Hematopoietic multipotent progenitor cell treated with erythropoietin and hydrocortisone succinate and interleukin-3 and kit ligand, for 4 days (in vitro differentiated cells): ENCODE results near the gene CD38.

Experiments used
- DNase-seq: peaks from one replicate; pipeline ENCODE4 v3.0.0-alpha.2; 2015

The CD38 gene

GRCh38 chr4:15870079-15870478 is 92.0 kb downstream of the CD38 start:
- no peak for DNase-seq

DNA sequence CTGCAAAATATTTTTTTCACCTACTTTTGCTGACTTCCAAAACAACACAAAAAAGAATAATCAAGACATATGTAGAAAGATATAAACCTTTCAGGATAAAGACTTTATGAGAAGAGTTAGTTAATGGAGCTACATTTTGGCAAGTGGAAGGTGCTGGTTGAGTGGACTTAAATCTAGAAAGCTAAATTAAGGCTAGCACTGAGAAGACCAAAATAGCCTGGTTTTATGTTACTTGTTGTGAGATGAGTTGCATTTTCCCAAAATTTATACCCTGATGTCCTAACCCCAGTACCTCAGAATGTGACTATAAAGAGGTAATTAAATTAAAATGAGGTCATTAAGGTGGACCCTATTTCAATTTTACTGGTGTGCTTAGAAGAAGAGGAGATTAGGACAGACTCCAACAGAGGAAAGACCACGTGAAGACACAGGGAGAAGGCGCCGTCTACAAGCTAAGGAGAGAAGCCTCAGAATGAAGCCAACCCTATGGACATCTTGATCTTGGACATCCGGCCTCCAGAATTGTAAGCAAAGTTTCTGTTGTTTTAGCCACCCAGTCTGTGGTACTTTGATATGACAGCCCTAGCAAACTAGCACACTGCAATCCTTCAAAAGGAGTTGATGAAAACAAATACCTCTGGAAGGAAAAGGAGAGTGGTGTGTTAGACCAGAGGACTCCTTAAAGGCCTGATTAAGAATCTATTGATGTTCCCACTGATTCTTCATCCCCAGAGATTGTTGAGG is 93.0 kb downstream of the CD38 start:
- DNase-seq = no peak

DNA sequence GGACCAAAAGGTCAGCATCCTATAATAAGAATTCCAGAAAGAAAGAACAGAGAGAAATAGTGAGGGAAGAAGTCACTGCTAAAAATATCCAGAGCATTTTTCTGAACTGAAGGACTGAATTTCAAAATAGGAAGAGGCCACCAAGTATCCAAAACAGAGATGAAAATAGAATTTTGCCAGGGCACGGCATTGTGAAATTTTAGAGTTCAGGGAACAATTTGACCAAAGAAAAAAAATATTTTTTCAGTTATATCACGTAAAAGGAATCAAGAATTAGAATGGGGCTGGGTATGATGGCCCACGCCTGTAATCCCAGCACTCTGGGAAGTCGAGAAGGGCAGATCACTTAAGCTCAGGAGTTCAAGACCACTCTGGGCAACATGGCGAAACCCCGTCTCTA is 95.0 kb downstream of the CD38 start:
- DNase-seq = no peak

GRCh38 chr4:15874671-15875070 is 96.5 kb downstream of the CD38 start:
- DNase-seq = no peak

DNA sequence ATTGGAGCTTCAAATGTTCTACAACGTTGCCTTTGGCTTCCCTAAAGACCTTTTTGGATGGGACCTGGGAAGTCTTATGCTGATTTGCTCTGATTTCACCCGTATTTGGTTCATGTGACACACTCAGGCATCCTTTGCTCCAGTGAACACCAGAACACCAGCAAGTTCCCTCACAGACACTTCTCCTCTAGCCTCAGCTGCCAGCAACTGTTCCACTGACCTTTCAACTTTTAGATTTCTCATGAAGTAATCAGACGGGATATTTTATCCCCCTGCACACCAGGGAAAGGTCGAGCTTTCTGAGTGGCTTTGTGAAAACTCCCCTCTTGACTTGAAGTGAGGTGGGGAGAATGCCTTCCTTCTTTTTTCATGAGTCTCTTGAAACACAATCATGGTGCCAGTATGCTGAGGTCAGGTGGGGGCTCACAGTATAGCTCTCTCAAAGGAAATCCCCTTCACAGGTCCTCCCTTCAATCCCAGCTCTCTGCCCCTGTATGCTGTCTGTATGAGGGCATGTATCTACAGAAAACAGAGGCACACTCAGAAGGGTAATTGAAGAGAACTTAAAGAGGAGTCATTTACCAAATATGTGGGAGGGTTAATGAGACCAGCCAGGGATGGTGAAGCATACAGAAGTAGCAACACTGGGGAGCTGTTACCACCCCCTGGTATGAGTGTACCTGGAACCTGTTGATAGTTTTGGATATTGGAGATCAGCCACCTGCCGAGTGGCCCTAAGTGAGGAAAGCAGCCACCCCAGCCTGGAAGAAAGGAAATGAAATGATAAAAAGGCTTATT is 97.7 kb downstream of the CD38 start:
- no peak for DNase-seq

GRCh38 chr4:15878011-15878410 is 99.9 kb downstream of the CD38 start:
- DNase-seq = peak; percentile 25

DNA sequence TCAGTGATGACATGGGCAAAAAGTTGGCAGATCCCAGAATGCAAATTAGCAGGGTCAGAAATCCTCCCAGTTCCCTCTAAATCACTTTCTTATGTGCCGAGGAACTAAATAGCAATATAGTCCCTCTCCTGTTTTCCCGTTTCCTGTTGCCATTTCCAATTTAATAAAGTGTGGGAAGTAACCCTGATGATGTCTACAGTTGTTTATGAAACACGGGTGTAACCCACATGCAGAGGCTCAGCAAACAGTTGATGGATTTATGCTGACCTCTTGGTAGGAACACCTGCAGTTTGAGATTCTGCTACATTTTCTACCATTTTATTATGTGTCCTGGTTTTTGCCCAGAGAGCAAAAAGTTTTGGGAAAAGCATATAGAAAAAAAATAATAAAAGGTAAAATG is 103.7 kb downstream of the CD38 start:
- DNase-seq = no peak

- DNase-seq = peak; percentile 87
Observed at GRCh38 chr4:15882675-15883086, 104.6 kb downstream of the CD38 start.

- no peak for DNase-seq
Observed at GRCh38 chr4:15883610-15884243, 105.6 kb downstream of the CD38 start.

- DNase-seq = no peak
Observed at GRCh38 chr4:15884666-15885065, 106.5 kb downstream of the CD38 start.

GRCh38 chr4:15885422-15885821 is 107.3 kb downstream of the CD38 start:
- DNase-seq = no peak

GRCh38 chr4:15888515-15888914 is 110.4 kb downstream of the CD38 start:
- peak; percentile 20 for DNase-seq

GRCh38 chr4:15890246-15890829 is 112.2 kb downstream of the CD38 start:
- no peak for DNase-seq

DNA sequence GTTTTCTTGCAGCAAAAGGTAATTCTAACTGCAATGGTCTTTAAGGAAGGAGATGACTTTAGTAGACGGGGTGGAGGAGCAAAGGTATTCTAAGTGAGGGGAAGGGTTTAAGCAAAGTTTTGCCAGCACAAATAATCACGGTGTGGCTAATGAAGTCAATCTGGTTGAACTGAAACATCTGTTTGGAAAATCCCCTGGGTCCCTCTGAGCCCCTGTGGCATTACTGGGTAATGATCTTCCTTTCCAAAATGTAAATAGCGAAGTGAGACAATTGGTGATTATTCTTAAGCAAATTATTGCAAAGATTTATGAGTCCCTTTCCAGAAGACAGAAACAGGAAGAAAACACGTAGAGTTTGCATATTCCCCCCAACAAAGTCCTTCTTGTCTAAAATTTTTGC is 113.2 kb downstream of the CD38 start:
- no peak for DNase-seq

DNA sequence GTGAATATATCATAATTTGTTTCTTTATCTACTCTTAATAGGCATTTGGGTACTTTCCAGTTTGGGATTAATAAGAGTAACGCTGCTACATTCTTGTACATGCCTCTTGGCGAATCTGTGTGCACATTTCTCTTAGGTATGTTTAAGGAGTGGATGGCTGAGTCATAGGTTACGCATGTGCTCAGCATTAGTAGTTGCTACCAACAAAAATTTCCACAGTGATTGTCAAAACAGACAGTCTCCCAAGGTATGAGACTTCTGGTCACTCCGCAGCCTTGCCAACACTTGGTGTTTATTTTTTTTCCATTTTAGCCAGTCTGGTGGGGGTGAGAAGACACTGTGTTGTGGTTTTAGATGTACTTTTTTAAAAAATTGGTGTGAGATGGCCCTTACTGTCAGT is 115.8 kb downstream of the CD38 start:
- DNase-seq = no peak

DNA sequence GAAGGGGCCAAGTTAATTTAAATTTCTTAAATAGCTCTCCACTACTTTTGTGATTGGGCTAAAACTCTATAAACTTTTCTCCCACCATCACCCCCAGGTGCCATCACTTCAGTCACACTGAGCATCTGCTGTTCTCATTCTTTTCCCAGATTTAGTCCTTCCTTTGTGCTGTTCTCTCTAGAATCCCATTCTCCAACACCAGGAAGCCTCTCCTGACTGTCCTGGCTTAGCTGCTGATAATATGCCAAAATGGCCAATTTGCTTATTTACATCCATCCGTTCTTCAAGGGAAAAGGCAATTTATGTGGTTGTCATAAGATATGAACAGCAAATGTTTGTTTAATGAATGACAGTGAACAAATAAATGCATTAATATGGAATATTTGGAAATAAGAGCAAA is 116.3 kb downstream of the CD38 start:
- no peak for DNase-seq

GRCh38 chr4:15894921-15895916 is 117.1 kb downstream of the CD38 start:
- no peak for DNase-seq

GRCh38 chr4:15897577-15897976 is 119.4 kb downstream of the CD38 start:
- DNase-seq = no peak

DNA sequence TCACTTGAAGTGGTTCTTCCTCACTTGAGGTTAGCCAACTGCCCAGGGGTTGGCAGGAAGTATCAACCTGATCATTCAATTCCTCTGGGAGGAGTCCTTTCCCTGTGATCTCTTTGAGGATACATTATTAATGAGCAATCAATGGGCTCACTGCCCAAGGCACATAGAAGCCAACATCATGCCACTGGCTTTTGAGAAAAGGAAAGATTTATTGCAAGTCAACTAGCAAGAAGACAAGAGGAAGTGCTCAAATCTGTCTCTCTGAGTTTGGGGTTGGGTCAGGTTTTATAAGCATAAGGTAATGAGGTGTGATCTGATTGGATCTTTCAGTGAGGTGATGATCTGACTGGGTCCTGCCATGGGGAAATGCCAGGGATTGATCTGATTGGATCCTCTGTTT is 120.8 kb downstream of the CD38 start:
- DNase-seq = no peak

DNA sequence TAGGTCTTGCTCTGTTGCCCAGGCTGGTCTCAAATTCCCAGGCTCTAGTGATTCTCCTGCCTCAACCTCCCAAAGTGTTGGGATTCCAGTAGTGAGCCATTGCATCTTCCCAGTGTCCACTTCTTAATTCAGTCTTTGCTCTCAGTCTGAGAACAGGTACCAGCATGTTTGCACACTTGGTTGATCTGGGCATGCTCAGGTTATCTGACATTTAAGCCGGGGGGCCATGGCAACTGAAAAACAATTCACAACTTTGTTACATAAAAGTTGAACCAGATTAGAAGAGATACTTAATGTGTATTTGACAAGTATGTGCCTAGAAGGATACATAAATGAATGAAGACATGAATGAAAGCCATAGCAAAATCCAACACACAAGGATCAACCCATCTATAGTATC is 121.4 kb downstream of the CD38 start:
- DNase-seq = no peak

- DNase-seq = no peak
Observed at GRCh38 chr4:15901007-15901406, 122.9 kb downstream of the CD38 start.

GRCh38 chr4:15901998-15902397 is 123.9 kb downstream of the CD38 start:
- DNase-seq = peak; percentile 12
